ENCODE data around the gene MUC15. TPM values are rescaled to one million over a fixed set of nuclear protein-coding genes. Genes with fewer than 3 reads are reported as not detected.

MUC15 gene
- total RNA-seq, 1 donor from 2014 or later, result not detected

Other genes starting within 250 kb of the MUC15 start
- gene ANO3, start 240.1 kb downstream of the MUC15 start, total RNA-seq, result 2.1 TPM
- gene SLC5A12, start 149.8 kb upstream of the MUC15 start, total RNA-seq, result not detected